Measurements from ENCODE around the gene SWI5.
"Not testable (repeated sequence)": the region's sequence is repeated elsewhere in the genome, so short reads cannot be mapped to it uniquely, and the experiment has no call there.

Gene SWI5

DNA sequence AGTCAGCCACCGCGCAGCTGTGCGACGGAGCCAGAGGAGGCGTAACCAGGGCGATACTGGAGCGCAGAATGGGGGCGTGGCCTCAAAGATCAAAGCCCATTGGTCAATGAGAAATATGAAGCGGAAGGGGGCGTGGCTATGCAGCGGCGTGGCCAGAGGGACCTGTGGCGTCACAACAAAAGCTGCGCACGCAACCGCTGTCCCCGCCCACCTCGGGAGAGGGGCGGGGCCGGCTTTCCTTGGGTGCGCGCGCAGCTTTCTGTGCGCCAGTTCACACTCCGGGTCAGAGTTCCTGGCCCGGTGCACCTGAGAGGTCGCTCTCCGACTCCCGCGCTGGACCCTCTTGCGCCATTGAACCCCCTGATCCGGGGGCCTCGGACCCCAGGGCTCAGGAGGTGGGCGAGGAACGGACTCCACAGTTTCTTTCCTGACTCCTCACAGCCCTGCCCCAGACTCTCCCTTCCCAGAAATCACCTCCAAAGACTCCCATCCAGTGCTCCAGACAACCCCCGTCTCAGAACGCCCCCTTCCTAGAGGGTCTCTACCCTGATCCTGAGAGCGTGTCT, at the start of gene SWI5:
Gene SWI5, plus strand, starts transcription at position 269 of the 566 bp plus-strand sequence.
- DNase-seq: peak; percentile 100

GRCh38 chr9:128226412-128226801, 49.7 kb upstream of the SWI5 start:
- DNase-seq: no peak

GRCh38 chr9:128230897-128231296, 45.2 kb upstream of the SWI5 start:
- not testable (repeated sequence) for DNase-seq

GRCh38 chr9:128231638-128232527, 44.2 kb upstream of the SWI5 start:
- no peak for DNase-seq

GRCh38 chr9:128232528-128233428, 43.3 kb upstream of the SWI5 start:
- DNase-seq: no peak

- DNase-seq: no peak
Measured at GRCh38 chr9:128233817-128234406, 42.2 kb upstream of the SWI5 start.

DNA sequence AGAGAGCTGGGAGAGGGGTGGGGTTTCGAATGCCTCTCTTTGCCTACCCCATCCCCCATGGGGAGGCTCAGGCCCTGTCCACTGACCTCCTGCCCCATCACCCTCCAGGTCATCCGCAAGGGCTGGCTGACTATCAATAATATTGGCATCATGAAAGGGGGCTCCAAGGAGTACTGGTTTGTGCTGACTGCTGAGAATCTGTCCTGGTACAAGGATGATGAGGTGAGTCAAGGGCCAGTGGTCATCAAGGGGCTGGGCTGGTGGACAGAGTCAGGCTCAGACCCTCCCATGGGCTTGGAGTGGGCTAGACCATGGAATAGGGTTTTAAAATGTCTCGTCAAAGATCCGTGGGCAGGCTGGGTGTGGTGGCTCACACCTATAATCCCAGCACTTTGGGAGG, 34.0 kb upstream of the SWI5 start:
- DNase-seq: no peak

DNA sequence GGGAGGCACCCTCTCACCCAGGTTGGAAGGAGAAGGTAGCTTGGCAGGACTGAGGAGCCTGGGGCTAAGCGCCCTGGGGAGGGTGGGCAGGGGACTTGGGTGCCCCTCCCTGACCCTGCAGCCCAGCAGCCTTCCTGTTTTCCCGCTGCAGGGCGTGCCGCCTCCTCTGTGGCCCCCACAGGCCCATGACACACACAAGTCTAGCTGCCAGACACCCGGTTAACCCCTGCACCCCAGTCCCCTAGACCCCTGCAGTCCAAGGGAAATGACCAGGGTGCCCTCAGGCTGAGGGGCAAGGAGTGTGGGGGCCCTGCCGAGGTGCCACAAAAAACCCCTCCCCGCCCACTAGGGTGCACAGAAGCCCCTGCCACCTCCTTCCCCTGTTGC, 33.3 kb upstream of the SWI5 start:
- no peak for DNase-seq

- DNase-seq: no peak
Measured at GRCh38 chr9:128243215-128244018, 32.7 kb upstream of the SWI5 start.

- no peak for DNase-seq
Measured at GRCh38 chr9:128244091-128244836, 31.8 kb upstream of the SWI5 start.

GRCh38 chr9:128244837-128245231, 31.2 kb upstream of the SWI5 start:
- no peak for DNase-seq

- DNase-seq: no peak
Measured at GRCh38 chr9:128245421-128246151, 30.5 kb upstream of the SWI5 start.

GRCh38 chr9:128246471-128246870, 29.6 kb upstream of the SWI5 start:
- DNase-seq: no peak

- DNase-seq: no peak
Measured at GRCh38 chr9:128247226-128247803, 28.8 kb upstream of the SWI5 start.

GRCh38 chr9:128249558-128249907, 26.5 kb upstream of the SWI5 start:
- no peak for DNase-seq

GRCh38 chr9:128249908-128250838, 25.9 kb upstream of the SWI5 start:
- peak; percentile 97 for DNase-seq

DNA sequence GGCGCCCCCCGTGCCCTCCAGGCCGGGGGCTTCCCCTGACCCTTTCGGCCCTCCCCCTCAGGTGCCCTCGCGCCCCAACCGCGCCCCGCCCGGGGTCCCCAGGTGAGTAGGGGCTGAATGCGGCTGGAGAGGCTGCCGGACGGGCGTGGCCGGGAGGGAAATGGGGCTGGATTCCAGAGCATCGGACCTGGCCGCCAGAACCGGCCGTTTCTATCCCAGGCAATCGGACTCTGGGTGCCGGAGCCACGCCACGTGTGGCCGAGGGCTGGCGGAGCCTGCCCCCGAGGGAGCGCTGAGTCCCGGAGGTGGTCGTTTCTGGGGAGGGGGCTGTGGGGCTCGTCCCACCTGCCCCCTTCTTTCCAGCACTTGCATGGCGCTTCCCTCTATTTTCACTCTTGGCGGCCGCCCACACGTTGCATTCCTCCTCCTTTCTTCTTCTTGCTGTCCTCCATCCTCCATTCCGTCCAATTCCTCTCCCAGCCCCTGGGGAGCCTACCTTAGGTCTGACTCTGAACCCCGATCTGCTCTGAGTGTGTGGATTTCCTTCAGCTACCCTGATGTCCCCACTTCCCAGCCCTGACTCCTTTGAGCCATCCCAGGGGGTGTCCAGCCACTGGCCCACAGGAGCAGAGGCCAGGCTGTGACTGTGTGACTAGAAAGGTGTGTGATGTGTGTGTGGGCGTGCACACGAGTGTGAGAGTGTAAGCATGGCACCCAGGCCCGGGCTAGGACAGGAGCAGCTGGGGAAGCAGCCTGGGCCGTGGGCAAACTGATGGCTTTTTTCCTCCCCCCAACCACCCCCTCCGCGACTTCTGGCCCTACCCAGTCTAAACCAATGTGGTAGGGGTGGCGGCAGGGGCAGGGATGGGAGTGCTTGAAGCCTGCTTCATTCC, 25.0 kb upstream of the SWI5 start:
- no peak for DNase-seq

- DNase-seq: no peak
Measured at GRCh38 chr9:128251732-128252100, 24.4 kb upstream of the SWI5 start.

All from CD4-positive, alpha-beta T cell treated with Interleukin-17A for 1 hour (primary cell).